WTC11 (cell line): ENCODE results near the gene RNF212B. TPM values are rescaled to one million over a fixed set of nuclear protein-coding genes. Genes with fewer than 3 reads are reported as not detected.
A peak's percentile ranks its signal among the peaks of the same experiment; 100 is the strongest.

Experiments used
- ATF1 ChIP-seq: sonication (generic); formaldehyde crosslinking; IDR thresholded peaks from 2 replicates; pipeline ENCODE4 v1.8.1; 2023; ENCODE audit warnings: mild to moderate bottlenecking, moderate library complexity, missing genetic modification reagents
- CBFB ChIP-seq: sonication (generic); formaldehyde crosslinking; IDR thresholded peaks from 2 replicates; pipeline ENCODE4 v1.8.1; 2022; ENCODE audit warnings: mild to moderate bottlenecking, low read depth, missing genetic modification reagents
- CREB1 ChIP-seq: sonication (generic); formaldehyde crosslinking; IDR thresholded peaks from 2 replicates; pipeline ENCODE4 v1.8.0; 2023; ENCODE audit warnings: mild to moderate bottlenecking, missing genetic modification reagents
- ESRRA ChIP-seq: sonication (generic); formaldehyde crosslinking; IDR thresholded peaks from 2 replicates; pipeline ENCODE4 v1.8.1; 2022; ENCODE audit warnings: mild to moderate bottlenecking, missing genetic modification reagents, borderline replicate concordance
- FOXK1 ChIP-seq: sonication (generic); formaldehyde crosslinking; IDR thresholded peaks from 2 replicates; pipeline ENCODE4 v1.8.0; 2022; ENCODE audit warnings: mild to moderate bottlenecking, moderate library complexity, missing genetic modification reagents
- GABPB1 ChIP-seq: sonication (generic); formaldehyde crosslinking; IDR thresholded peaks from 2 replicates; pipeline ENCODE4 v1.8.1; 2023; ENCODE audit warnings: mild to moderate bottlenecking, missing genetic modification reagents
- HMGA2 ChIP-seq: fragments of 250-450 bp; sonication (Bioruptor Pico); IDR thresholded peaks from 2 replicates; pipeline ENCODE4 v1.4.0; 2021; ENCODE audit warnings: mild to moderate bottlenecking, moderate library complexity
- JAZF1 ChIP-seq: fragments of 250-450 bp; sonication (Bioruptor Pico); IDR thresholded peaks from 2 replicates; pipeline ENCODE4 v1.9.0; 2021; ENCODE audit warnings: moderate library complexity, mild to moderate bottlenecking, inconsistent platforms
- MXD4 ChIP-seq: fragments of 250-450 bp; sonication (Bioruptor Pico); IDR thresholded peaks from 2 replicates; pipeline ENCODE4 v1.8.0; 2021; ENCODE audit warnings: mild to moderate bottlenecking, moderate library complexity, borderline replicate concordance
- NFATC4 ChIP-seq: fragments of 250-450 bp; sonication (Bioruptor Pico); IDR thresholded peaks from 2 replicates; pipeline ENCODE4 v1.9.0; 2021; ENCODE audit warnings: mild to moderate bottlenecking
- NR2C2 ChIP-seq: sonication (generic); formaldehyde crosslinking; IDR thresholded peaks from 2 replicates; pipeline ENCODE4 v1.8.0; 2022; ENCODE audit warnings: mild to moderate bottlenecking, missing genetic modification reagents
- RORB ChIP-seq: fragments of 250-450 bp; sonication (Bioruptor Pico); IDR thresholded peaks from 2 replicates; pipeline ENCODE4 v1.9.0; 2021; ENCODE audit warnings: mild to moderate bottlenecking
- SMAD3 ChIP-seq: sonication (generic); formaldehyde crosslinking; IDR thresholded peaks from 2 replicates; pipeline ENCODE4 v1.8.0; 2022; ENCODE audit warnings: missing genetic modification reagents, mild to moderate bottlenecking, borderline replicate concordance
- SOX15 ChIP-seq: fragments of 250-450 bp; sonication (Bioruptor Pico); IDR thresholded peaks from 2 replicates; pipeline ENCODE4 v1.9.0; 2021; ENCODE audit warnings: mild to moderate bottlenecking
- TCF7 ChIP-seq: sonication (generic); formaldehyde crosslinking; IDR thresholded peaks from 2 replicates; pipeline ENCODE4 v1.8.0; 2022; ENCODE audit warnings: mild to moderate bottlenecking, low read depth, missing genetic modification reagents, moderate library complexity
- ZBTB21 ChIP-seq: sonication (generic); formaldehyde crosslinking; IDR thresholded peaks from 2 replicates; pipeline ENCODE4 v1.8.1; 2023; ENCODE audit warnings: mild to moderate bottlenecking, missing genetic modification reagents, borderline replicate concordance
- ZNF121 ChIP-seq: sonication (generic); formaldehyde crosslinking; IDR thresholded peaks from 2 replicates; pipeline ENCODE4 v1.8.0; 2023; ENCODE audit warnings: missing genetic modification reagents
- ZNF317 ChIP-seq: sonication (generic); formaldehyde crosslinking; IDR thresholded peaks from 2 replicates; pipeline ENCODE4 v1.8.1; 2023; ENCODE audit warnings: low read depth, mild to moderate bottlenecking, moderate library complexity, missing genetic modification reagents, borderline replicate concordance
- ZNF416 ChIP-seq: fragments of 250-450 bp; sonication (Bioruptor Pico); IDR thresholded peaks from 2 replicates; pipeline ENCODE4 v1.9.0; 2021; ENCODE audit warnings: mild to moderate bottlenecking, inconsistent platforms
- ZNF423 ChIP-seq: fragments of 250-450 bp; sonication (Bioruptor Pico); IDR thresholded peaks from 2 replicates; pipeline ENCODE4 v2.1.2; 2022; ENCODE audit warnings: mild to moderate bottlenecking, moderate library complexity
- ZNF671 ChIP-seq: fragments of 250-450 bp; sonication (Bioruptor Pico); IDR thresholded peaks from 2 replicates; pipeline ENCODE4 v1.8.0; 2021; ENCODE audit warnings: mild to moderate bottlenecking
- total RNA-seq: library from RNA; stranded (reverse); gene quantifications from 3 replicates; pipeline ENCODE4 v1.2.3, GENCODE V29; 2021
- TF ChIP-seq, protein P1 (sequence below): sonication (generic); formaldehyde crosslinking; IDR thresholded peaks from 2 replicates; pipeline ENCODE4 v1.8.1; 2023; ENCODE audit warnings: mild to moderate bottlenecking, missing genetic modification reagents, moderate library complexity
- TF ChIP-seq, protein P2 (sequence below): sonication (generic); formaldehyde crosslinking; IDR thresholded peaks from 2 replicates; pipeline ENCODE4 v1.8.1; 2022; ENCODE audit warnings: mild to moderate bottlenecking, missing genetic modification reagents, moderate library complexity, borderline replicate concordance
- TF ChIP-seq, protein P3 (sequence below): sonication (generic); formaldehyde crosslinking; IDR thresholded peaks from 2 replicates; pipeline ENCODE4 v1.8.0; 2023; ENCODE audit warnings: missing genetic modification reagents
- TF ChIP-seq, protein P4 (sequence below): fragments of 250-450 bp; sonication (Bioruptor Pico); conservative IDR thresholded peaks from 2 replicates; pipeline ENCODE4 v1.9.0; 2021; ENCODE audit warnings: mild to moderate bottlenecking
- TF ChIP-seq, protein P5 (sequence below): sonication (generic); formaldehyde crosslinking; IDR thresholded peaks from 2 replicates; pipeline ENCODE4 v1.8.1; 2022; ENCODE audit warnings: low read depth, missing genetic modification reagents, borderline replicate concordance
- TF ChIP-seq, protein P6 (sequence below): fragments of 250-450 bp; sonication (Bioruptor Pico); IDR thresholded peaks from 2 replicates; pipeline ENCODE4 v1.9.0; 2021; ENCODE audit warnings: mild to moderate bottlenecking
- TF ChIP-seq, protein P7 (sequence below): sonication (generic); formaldehyde crosslinking; IDR thresholded peaks from 2 replicates; pipeline ENCODE4 v1.8.1; 2023; ENCODE audit warnings: mild to moderate bottlenecking, missing genetic modification reagents, moderate library complexity
- TF ChIP-seq, protein P8 (sequence below): sonication (generic); formaldehyde crosslinking; IDR thresholded peaks from 2 replicates; pipeline ENCODE4 v1.8.0; 2023; ENCODE audit warnings: mild to moderate bottlenecking, missing genetic modification reagents

The RNF212B gene
- total RNA-seq, 1 experiment from 2014 or later, result 0.46 TPM

DNA sequence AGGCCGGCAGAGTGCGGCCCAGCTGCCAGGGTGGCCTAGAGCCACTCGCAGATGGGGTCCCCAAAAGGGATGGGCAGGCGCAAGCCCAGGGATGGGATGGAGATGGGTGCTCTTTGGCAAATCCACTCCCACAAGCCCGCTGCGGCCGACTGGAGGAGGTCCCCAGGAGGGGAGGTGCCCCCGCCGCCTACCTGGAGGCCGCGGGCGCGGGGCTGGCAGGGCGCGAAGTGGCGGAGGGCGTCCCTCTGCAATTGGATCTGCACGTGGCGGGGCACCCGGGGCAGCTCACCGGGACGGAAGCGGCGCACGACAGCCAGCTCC, 64.2 kb downstream of the RNF212B start (continued):
- TF ChIP-seq, protein P1, sequence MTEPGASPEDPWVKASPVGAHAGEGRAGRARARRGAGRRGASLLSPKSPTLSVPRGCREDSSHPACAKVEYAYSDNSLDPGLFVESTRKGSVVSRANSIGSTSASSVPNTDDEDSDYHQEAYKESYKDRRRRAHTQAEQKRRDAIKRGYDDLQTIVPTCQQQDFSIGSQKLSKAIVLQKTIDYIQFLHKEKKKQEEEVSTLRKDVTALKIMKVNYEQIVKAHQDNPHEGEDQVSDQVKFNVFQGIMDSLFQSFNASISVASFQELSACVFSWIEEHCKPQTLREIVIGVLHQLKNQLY (CRISPR knock-in tag), result no peak
- no peak for TF ChIP-seq MXD4
- TF ChIP-seq CBFB, result no peak
- no peak for TF ChIP-seq ZBTB21 (CRISPR knock-in tag)
- TF ChIP-seq, protein P2, sequence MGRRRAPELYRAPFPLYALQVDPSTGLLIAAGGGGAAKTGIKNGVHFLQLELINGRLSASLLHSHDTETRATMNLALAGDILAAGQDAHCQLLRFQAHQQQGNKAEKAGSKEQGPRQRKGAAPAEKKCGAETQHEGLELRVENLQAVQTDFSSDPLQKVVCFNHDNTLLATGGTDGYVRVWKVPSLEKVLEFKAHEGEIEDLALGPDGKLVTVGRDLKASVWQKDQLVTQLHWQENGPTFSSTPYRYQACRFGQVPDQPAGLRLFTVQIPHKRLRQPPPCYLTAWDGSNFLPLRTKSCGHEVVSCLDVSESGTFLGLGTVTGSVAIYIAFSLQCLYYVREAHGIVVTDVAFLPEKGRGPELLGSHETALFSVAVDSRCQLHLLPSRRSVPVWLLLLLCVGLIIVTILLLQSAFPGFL (CRISPR knock-in tag), result peak; percentile 89; the same call in 1 of the 2 replicates
- no peak for TF ChIP-seq RORB (CRISPR knock-in tag)
- TF ChIP-seq, protein P3, sequence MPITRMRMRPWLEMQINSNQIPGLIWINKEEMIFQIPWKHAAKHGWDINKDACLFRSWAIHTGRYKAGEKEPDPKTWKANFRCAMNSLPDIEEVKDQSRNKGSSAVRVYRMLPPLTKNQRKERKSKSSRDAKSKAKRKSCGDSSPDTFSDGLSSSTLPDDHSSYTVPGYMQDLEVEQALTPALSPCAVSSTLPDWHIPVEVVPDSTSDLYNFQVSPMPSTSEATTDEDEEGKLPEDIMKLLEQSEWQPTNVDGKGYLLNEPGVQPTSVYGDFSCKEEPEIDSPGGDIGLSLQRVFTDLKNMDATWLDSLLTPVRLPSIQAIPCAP (CRISPR knock-in tag), result peak; percentile 13; the same call in 1 of the 2 replicates
- TF ChIP-seq SMAD3 (CRISPR knock-in tag), result peak; percentile 37; the same call in 1 of the 2 replicates
- no peak for TF ChIP-seq HMGA2 (CRISPR knock-in tag)
- TF ChIP-seq, protein P4, sequence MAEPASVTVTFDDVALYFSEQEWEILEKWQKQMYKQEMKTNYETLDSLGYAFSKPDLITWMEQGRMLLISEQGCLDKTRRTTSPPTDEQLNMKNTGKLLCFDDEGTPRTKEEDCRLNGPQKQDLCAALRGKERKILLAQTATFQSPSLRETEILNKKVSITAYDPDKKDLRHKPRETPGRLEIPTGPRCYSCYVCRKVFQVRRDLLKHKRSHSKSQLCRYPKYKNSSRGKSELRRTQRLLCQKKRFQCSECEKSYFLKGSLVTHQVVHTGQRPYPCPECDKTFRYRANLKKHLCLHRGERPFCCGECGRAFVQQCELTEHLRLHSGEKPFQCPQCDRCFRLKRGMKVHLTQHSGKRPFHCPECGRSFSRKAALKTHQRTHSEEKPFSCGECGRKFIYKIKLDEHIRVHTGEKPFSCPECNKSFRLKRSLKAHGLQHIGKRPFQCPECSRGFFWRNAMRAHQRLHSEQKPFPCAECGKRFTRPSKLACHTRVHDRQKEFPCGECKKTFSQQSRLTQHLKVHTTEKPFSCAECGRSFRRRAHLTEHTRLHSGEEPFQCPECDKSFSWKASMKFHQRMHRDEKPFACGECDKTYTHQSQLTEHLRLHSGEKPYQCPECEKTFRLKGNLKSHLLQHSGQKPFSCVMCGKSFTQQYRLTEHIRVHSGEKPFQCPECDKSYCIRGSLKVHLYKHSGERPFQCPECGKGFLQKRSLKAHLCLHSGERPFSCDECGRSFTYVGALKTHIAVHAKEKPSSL (CRISPR knock-in tag), result no peak
- TF ChIP-seq, protein P5, sequence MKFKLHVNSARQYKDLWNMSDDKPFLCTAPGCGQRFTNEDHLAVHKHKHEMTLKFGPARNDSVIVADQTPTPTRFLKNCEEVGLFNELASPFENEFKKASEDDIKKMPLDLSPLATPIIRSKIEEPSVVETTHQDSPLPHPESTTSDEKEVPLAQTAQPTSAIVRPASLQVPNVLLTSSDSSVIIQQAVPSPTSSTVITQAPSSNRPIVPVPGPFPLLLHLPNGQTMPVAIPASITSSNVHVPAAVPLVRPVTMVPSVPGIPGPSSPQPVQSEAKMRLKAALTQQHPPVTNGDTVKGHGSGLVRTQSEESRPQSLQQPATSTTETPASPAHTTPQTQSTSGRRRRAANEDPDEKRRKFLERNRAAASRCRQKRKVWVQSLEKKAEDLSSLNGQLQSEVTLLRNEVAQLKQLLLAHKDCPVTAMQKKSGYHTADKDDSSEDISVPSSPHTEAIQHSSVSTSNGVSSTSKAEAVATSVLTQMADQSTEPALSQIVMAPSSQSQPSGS (CRISPR knock-in tag), result no peak
- TF ChIP-seq, protein P6, sequence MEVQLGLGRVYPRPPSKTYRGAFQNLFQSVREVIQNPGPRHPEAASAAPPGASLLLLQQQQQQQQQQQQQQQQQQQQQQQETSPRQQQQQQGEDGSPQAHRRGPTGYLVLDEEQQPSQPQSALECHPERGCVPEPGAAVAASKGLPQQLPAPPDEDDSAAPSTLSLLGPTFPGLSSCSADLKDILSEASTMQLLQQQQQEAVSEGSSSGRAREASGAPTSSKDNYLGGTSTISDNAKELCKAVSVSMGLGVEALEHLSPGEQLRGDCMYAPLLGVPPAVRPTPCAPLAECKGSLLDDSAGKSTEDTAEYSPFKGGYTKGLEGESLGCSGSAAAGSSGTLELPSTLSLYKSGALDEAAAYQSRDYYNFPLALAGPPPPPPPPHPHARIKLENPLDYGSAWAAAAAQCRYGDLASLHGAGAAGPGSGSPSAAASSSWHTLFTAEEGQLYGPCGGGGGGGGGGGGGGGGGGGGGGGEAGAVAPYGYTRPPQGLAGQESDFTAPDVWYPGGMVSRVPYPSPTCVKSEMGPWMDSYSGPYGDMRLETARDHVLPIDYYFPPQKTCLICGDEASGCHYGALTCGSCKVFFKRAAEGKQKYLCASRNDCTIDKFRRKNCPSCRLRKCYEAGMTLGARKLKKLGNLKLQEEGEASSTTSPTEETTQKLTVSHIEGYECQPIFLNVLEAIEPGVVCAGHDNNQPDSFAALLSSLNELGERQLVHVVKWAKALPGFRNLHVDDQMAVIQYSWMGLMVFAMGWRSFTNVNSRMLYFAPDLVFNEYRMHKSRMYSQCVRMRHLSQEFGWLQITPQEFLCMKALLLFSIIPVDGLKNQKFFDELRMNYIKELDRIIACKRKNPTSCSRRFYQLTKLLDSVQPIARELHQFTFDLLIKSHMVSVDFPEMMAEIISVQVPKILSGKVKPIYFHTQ (CRISPR knock-in tag), result no peak
- TF ChIP-seq TCF7, result no peak
- TF ChIP-seq, protein P7, sequence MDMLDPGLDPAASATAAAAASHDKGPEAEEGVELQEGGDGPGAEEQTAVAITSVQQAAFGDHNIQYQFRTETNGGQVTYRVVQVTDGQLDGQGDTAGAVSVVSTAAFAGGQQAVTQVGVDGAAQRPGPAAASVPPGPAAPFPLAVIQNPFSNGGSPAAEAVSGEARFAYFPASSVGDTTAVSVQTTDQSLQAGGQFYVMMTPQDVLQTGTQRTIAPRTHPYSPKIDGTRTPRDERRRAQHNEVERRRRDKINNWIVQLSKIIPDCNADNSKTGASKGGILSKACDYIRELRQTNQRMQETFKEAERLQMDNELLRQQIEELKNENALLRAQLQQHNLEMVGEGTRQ (CRISPR knock-in tag), result no peak
- TF ChIP-seq JAZF1 (CRISPR knock-in tag), result no peak
- 0 out of 2 replicates have a peak, but pooled peaks have one; percentile 46 for TF ChIP-seq ESRRA (CRISPR knock-in tag)
- no peak for TF ChIP-seq ZNF416
- TF ChIP-seq FOXK1, result no peak; the same call in none of the 2 replicates
- TF ChIP-seq, protein P8, sequence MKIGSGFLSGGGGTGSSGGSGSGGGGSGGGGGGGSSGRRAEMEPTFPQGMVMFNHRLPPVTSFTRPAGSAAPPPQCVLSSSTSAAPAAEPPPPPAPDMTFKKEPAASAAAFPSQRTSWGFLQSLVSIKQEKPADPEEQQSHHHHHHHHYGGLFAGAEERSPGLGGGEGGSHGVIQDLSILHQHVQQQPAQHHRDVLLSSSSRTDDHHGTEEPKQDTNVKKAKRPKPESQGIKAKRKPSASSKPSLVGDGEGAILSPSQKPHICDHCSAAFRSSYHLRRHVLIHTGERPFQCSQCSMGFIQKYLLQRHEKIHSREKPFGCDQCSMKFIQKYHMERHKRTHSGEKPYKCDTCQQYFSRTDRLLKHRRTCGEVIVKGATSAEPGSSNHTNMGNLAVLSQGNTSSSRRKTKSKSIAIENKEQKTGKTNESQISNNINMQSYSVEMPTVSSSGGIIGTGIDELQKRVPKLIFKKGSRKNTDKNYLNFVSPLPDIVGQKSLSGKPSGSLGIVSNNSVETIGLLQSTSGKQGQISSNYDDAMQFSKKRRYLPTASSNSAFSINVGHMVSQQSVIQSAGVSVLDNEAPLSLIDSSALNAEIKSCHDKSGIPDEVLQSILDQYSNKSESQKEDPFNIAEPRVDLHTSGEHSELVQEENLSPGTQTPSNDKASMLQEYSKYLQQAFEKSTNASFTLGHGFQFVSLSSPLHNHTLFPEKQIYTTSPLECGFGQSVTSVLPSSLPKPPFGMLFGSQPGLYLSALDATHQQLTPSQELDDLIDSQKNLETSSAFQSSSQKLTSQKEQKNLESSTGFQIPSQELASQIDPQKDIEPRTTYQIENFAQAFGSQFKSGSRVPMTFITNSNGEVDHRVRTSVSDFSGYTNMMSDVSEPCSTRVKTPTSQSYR (CRISPR knock-in tag), result no peak
- TF ChIP-seq NR2C2 (CRISPR knock-in tag), result no peak; the same call in 1 of the 2 replicates
- no peak for TF ChIP-seq ZNF671 (CRISPR knock-in tag)
- peak; percentile 34; the same call in 1 of the 2 replicates for TF ChIP-seq CREB1 (CRISPR knock-in tag)
- no peak for TF ChIP-seq NFATC4 (CRISPR knock-in tag)
- no peak for TF ChIP-seq SOX15
- TF ChIP-seq ZNF317 (CRISPR knock-in tag), result no peak
- TF ChIP-seq ZNF121, result no peak
- TF ChIP-seq ATF1 (CRISPR knock-in tag), result no peak
- TF ChIP-seq ZNF423 (CRISPR knock-in tag), result 0 out of 2 replicates have a peak, but pooled peaks have one; percentile 16
- peak; percentile 75 for TF ChIP-seq GABPB1 (CRISPR knock-in tag)
